ENCODE data around the gene RNF168.
A peak's percentile ranks its signal among the peaks of the same experiment; 100 is the strongest.
"Not testable (repeated sequence)": the region's sequence is repeated elsewhere in the genome, so short reads cannot be mapped to it uniquely, and the experiment has no call there.

The RNF168 gene

DNA sequence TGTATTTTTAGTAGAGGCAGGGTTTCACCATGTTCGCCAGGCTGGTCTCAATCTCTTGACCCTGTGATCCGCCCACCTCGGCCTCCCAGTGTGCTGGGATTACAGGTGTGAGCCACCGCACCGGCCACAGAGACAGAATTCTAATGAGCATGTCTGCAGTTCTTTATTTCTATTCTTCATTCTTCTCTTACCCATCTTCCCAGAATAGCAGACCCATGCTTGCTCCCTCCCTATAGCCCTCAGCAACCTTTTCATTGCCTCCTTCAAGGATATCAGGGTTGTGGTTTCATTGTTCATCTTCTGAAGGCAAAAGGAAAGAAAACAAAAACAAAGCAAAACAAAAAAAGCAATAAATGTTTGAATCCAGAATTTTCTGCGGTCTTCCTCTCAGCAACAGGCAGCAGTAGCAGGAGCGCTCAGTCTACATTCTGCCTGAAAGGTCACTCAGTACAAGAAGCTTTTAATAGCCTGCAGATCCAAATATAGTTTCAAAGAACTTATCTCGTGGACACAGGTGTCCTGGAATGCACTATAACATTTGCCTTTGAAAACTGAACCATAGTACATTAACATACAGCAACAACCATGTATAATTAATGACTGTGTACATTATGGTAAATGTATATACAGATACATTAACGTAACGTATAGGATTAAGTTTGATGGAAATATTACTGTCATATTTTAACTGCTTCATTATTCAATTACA lies 11.5 kb upstream of the RNF168 start, which contains the start of gene SMCO1:
TSS of gene SMCO1 (minus strand) at position 434 of the 709 bp plus-strand sequence. CDS start at position 297, 137 bp downstream.
- no peak for DNase-seq (ENCODE audit: low read depth, low spot score)
- in situ Hi-C loops (cut with HindIII; ENCODE audit: low sequenced_read_pairs), result no loop called here
- no peak within 1 kb of the TSS for H3K4me3 ChIP-seq (ENCODE audit: low read depth, low read length)
- TF ChIP-seq, protein P1, sequence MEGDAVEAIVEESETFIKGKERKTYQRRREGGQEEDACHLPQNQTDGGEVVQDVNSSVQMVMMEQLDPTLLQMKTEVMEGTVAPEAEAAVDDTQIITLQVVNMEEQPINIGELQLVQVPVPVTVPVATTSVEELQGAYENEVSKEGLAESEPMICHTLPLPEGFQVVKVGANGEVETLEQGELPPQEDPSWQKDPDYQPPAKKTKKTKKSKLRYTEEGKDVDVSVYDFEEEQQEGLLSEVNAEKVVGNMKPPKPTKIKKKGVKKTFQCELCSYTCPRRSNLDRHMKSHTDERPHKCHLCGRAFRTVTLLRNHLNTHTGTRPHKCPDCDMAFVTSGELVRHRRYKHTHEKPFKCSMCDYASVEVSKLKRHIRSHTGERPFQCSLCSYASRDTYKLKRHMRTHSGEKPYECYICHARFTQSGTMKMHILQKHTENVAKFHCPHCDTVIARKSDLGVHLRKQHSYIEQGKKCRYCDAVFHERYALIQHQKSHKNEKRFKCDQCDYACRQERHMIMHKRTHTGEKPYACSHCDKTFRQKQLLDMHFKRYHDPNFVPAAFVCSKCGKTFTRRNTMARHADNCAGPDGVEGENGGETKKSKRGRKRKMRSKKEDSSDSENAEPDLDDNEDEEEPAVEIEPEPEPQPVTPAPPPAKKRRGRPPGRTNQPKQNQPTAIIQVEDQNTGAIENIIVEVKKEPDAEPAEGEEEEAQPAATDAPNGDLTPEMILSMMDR (IDR thresholded peaks at IDR 0.05; ENCODE audit: low read depth, low read length), result no peak

DNA sequence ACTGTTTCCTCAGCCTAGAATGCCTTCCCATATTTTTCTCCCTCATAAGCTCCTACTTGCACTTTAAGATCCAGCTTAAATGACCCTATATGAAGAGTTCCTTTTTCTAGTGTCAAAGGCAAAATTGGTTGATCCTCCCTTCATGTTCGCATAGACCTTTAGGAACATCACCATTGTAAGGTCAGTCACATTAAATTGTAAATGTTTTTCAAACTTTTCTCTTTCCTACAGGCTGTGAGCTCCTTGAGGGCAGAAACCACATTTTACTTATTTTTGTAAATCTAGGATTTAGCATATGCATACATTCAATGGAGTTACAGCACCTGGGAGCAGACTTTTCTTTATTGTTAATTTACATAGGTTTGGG lies 10.8 kb upstream of the RNF168 start:
- DNase-seq (ENCODE audit: low read depth, low spot score), result no peak
- TF ChIP-seq, protein P1 (IDR thresholded peaks at IDR 0.05; ENCODE audit: low read depth, low read length), result no peak
- H3K4me3 ChIP-seq (ENCODE audit: low read depth, low read length), result no peak overlapping the region
- in situ Hi-C loops (cut with HindIII; ENCODE audit: low sequenced_read_pairs), result no loop called here

DNA sequence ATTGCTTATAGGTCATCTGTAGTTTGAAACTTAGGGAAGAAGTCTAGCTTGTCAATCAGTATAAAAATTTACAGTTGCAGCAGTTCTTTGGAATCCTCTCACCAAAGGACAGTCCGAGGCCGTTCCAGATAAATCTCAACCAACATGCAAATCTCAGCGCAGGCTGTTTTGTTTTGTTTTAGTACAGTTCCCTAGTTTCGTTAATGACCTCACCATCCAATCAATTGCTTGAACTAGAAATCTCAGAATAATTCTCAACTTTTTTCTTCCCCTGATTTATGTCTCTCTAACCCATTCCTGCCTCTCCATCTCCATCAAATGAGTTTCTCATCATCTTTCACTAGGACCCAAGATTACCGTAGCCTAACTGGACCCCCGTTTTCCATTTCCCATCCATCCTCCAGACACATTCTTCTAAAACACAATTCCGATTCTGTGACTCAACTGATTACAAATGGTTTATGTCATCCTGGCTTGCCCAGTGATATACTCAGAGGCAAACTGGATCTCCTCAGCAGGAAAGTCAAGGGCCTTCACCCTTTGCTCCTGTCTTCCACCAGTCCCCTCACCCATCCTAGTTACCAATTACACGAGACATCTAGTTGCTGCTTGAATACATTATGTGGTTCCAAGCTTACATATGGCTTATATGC lies 10.3 kb upstream of the RNF168 start:
- TF ChIP-seq, protein P1 (IDR thresholded peaks at IDR 0.05; ENCODE audit: low read depth, low read length), result no peak
- no peak for DNase-seq (ENCODE audit: low read depth, low spot score)
- H3K4me3 ChIP-seq (ENCODE audit: low read depth, low read length), result no peak overlapping the region
- in situ Hi-C loops (cut with HindIII; ENCODE audit: low sequenced_read_pairs), result no loop called here

DNA sequence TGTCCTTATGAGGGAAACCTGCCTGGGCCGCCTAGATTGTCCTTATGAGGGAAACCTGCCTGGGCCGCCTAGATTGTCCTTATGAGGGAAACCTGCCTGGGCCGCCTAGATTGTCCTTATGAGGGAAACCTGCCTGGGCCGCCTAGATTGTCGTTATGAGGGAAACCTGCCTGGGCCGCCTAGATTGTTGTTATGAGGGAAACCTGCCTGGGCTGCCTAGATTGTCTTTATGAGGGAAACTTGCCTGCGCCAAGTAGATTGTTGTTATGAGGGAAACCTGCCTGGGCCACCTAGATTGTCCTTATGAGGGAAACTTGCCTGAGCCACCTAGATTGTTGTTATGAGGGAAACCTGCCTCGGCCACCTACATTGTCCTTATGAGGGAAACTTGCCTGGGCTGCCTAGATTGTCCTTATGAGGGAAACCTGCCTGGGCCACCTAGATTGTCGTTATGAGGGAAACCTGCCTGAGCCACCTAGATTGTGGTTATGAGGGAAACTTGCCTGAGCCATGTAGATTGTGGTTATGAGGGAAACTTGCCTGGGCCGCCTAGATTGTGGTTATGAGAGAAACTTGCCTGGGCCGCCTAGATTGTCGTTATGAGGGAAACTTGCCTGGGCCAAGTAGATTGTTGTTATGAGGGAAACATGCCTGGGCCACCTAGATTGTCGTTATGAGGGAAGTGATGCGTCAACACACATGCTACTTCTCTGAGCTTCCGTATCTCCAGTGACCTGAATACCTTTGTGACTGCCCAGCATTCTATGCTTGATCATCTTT lies 8.3 kb upstream of the RNF168 start:
- in situ Hi-C loops (cut with HindIII; ENCODE audit: low sequenced_read_pairs); DNase-seq (ENCODE audit: low read depth, low spot score); H3K4me3 ChIP-seq (ENCODE audit: low read depth, low read length): not testable (repeated sequence)

DNA sequence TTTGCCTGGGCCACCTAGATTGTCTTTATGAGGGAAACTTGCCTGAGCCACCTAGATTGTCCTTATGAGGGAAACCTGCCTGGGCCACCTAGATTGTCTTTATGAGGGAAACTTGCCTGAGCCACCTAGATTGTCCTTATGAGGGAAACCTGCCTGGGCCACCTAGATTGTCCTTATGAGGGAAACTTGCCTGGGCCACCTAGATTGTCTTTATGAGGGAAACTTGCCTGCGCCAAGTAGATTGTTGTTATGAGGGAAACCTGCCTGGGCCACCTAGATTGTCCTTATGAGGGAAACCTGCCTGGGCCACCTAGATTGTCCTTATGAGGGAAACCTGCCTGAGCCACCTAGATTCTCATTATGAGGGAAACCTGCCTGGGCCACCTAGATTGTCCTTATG lies 7.5 kb upstream of the RNF168 start:
- in situ Hi-C loops (cut with HindIII; ENCODE audit: low sequenced_read_pairs); H3K4me3 ChIP-seq (ENCODE audit: low read depth, low read length); DNase-seq (ENCODE audit: low read depth, low spot score): not testable (repeated sequence)

DNA sequence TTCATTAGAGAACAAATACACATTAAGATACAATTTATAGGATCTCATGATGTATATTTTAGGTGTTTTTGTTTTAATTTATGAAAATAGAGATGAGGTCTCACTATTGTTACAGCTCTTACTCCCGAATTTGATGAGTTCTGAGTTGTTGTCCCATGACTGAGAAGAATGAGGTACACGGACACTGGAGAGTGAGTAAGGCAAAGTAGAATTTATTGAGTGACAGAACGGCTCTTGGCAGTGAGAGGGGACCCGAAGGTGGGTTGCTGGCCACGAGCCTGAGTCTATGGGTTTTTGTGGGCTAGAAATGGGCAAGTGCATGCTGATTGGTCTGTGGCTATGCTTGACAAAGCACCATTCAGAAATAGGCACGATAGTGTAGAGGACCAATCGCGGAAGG lies 3.1 kb upstream of the RNF168 start:
- no peak for DNase-seq (ENCODE audit: low read depth, low spot score)
- in situ Hi-C loops (cut with HindIII; ENCODE audit: low sequenced_read_pairs), result no loop called here
- TF ChIP-seq, protein P1 (IDR thresholded peaks at IDR 0.05; ENCODE audit: low read depth, low read length), result no peak
- no peak overlapping the region for H3K4me3 ChIP-seq (ENCODE audit: low read depth, low read length)

DNA sequence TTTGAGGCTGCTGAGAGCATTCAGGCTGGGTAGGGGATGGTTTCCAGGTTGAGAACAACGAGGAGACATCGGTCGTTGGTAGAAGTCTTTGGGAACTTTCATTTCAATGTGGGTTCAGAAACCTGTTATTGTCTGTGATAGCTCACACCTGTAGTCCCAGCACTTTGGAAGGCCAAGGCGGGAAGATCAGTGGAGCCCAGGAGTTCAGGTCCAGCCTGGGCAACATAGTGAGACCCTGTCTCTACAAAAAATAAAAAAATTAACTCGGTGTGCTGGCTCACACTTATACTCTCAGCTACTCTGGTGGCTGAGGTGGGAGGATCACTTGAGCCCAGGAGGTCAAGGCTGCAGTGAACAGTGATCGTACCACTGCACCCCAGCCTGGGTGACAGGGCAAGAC lies 988 bp upstream of the RNF168 start:
- no peak overlapping the region for H3K4me3 ChIP-seq (ENCODE audit: low read depth, low read length)
- in situ Hi-C loops (cut with HindIII; ENCODE audit: low sequenced_read_pairs), result no loop called here
- DNase-seq (ENCODE audit: low read depth, low spot score), result no peak
- TF ChIP-seq, protein P1 (IDR thresholded peaks at IDR 0.05; ENCODE audit: low read depth, low read length), result no peak

DNA sequence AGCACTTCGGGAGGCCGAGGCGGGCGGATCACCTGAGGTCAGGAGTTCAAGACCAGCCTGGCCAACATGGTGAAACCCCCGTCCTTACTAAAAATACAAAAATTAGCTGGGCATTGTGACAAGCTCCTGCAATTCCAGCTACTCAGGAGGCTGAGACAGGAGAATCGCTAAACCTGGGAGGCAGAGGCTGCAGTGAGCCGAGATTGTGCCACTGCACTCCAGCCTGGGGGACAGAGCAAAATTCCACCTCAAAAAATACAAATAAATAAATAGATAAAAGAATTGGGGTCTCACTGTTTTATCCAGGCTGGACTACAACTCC lies 470 bp upstream of the RNF168 start:
- in situ Hi-C loops (cut with HindIII; ENCODE audit: low sequenced_read_pairs), result not testable (repeated sequence)
- H3K4me3 ChIP-seq (ENCODE audit: low read depth, low read length), result peak overlapping the region; percentile 96

More for the DNA sequence above, 470 bp upstream of the RNF168 start:
- DNase-seq (ENCODE audit: low read depth, low spot score), result not testable (repeated sequence)
